ENCODE data around the gene DNLZ. TPM values are rescaled to one million over a fixed set of nuclear protein-coding genes. Genes with fewer than 3 reads are reported as not detected.

Gene DNLZ
- total RNA-seq, 1 donor from 2014 or later, result 15.5 TPM

DNA sequence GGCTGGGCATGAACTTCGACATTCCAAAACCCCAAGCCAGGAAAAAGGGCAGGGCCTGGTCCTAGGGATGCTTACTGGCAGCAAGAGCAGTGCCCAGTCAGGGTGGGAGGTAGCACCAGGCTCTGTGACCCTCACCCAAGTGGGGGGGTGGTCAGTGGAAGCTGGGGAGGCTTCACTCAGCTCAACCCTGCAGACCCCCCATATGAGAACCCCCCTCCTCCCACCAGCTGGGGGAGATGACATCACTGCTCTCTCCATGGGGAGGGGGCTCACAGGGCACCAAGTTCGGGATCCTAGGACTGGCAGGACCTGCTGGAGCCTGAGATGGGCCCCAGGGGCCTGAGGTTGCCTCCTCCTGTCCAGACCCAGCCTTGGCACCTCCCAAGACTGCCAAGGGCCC is 4.7 kb downstream of the DNLZ start:
- H3K4me3 ChIP-seq, result no peak overlapping the region
- no peak overlapping the region for H3K27ac ChIP-seq
- H3K9me3 ChIP-seq, result no peaks in the 10 kb centered on the region
- no peaks in the 10 kb centered on the region for H3K27me3 ChIP-seq
- TF ChIP-seq, protein P1, sequence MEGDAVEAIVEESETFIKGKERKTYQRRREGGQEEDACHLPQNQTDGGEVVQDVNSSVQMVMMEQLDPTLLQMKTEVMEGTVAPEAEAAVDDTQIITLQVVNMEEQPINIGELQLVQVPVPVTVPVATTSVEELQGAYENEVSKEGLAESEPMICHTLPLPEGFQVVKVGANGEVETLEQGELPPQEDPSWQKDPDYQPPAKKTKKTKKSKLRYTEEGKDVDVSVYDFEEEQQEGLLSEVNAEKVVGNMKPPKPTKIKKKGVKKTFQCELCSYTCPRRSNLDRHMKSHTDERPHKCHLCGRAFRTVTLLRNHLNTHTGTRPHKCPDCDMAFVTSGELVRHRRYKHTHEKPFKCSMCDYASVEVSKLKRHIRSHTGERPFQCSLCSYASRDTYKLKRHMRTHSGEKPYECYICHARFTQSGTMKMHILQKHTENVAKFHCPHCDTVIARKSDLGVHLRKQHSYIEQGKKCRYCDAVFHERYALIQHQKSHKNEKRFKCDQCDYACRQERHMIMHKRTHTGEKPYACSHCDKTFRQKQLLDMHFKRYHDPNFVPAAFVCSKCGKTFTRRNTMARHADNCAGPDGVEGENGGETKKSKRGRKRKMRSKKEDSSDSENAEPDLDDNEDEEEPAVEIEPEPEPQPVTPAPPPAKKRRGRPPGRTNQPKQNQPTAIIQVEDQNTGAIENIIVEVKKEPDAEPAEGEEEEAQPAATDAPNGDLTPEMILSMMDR (IDR thresholded peaks at IDR 0.05), result no peak
- peaks cover 8% of the 10 kb centered on the region for H3K4me1 ChIP-seq
- DNase-seq, result no peak
- no peak for ATAC-seq
- H3K36me3 ChIP-seq, result peaks cover 4% of the 10 kb centered on the region
- intact Hi-C loops (cut with DNase I), result no loop called here

DNA sequence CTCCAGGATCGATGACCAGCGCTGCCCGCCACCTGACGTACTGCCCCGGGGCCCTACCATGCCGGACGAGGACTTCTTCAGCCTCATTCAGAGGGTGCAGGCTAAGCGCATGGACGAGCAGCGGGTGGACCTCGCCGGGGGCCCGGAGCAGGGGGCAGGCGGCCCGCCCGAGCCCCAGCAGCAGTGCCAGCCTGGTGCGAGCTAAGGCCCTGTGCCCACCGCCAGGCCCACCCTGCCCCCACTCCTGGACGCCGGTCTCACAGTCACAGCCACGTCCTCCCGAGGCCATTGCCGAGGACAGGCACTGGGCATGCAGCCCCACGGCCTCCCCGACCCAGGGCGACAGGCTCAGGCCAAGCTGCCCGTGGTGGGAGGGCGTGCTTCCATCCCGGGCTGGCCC is 5.5 kb downstream of the DNLZ start:
- Histone ChIP-seq H3K27ac (no peak overlapping the region), H3K9me3 (no peaks in the 10 kb centered on the region), H3K36me3 (peaks cover 4% of the 10 kb centered on the region), H3K4me1 (peaks cover 6% of the 10 kb centered on the region), H3K27me3 (no peaks in the 10 kb centered on the region), H3K4me3 (no peak overlapping the region)
- intact Hi-C loops (cut with DNase I), result no loop called here
- ATAC-seq (no peak), DNase-seq (no peak)
- TF ChIP-seq, protein P1 (IDR thresholded peaks at IDR 0.05), result no peak

DNA sequence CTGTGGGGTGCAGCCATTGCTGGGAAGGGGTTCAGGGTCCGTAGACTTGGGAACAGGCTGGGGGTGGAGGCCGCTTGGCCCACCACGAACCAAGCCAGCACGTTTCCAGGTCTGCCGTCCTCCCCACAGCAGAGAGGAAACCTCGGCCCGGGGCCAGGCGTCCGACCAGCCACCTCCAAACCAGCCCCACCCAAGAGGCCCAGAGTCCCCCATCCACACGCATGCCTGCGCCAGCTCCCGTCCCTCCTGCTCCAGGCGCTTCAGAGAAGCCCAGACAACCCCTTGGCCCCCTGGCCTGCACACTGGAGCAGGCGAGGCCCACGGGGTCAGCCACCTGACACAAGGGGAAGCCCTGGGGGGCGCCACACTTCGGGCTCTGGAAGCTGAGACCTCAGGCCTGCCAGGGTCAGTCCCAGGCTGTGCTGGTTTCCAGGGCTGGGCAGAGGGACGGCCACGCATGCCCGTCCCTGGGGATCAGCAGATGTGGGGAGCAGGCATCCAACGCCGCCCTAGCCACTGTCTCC is 6.3 kb downstream of the DNLZ start:
- Histone ChIP-seq H3K27me3 (no peaks in the 10 kb centered on the region), H3K9me3 (no peaks in the 10 kb centered on the region), H3K4me1 (no peaks in the 10 kb centered on the region), H3K36me3 (peaks cover 4% of the 10 kb centered on the region), H3K4me3 (no peak overlapping the region), H3K27ac (no peak overlapping the region)
- TF ChIP-seq, protein P1 (IDR thresholded peaks at IDR 0.05), result no peak
- ATAC-seq (no peak), DNase-seq (no peak)
- intact Hi-C loops (cut with DNase I), result no loop called here

DNA sequence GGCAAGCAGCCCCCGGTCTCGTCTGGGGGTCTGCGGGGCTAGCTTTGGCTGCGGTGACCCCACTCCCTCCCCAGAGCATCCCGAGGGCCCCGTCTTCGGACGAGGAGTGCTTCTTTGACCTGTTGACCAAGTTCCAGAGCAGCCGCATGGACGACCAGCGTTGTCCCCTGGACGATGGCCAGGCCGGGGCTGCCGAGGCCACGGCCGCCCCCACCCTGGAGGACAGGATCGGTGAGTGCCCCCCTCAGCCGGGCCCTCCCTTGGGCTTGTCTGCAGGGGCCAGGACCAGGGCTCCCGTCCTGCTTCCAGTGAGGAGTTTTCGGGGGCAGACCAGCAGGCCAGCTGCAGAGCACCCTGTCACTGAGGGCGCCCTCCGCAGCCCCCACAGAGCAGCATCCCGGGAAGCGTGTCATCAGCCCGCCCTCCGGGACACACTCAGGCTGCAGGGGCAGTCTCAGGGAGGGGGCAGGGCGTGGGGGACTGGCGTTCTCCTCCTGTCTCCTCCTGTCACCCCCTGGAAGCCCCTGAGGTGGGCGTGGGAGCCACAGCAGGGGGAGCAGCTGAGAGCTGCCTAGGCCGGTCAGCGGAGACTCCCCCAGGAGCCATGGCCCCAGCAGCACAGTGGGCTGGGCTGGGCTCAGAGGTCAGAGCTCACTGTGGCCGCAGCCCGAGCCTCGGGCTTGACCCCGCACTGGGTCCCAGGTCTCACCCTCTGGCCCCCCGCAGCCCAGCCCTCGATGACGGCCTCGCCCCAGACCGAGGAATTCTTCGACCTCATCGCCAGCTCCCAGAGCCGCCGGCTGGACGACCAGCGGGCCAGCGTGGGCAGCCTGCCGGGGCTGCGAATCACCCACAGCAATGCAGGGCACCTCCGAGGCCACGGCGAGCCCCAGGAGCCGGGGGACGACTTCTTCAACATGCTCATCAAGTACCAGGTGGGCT is 7.7 kb downstream of the DNLZ start:
- DNase-seq, result no peak
- Histone ChIP-seq H3K36me3 (peaks cover 4% of the 10 kb centered on the region), H3K27ac (no peak overlapping the region), H3K27me3 (no peaks in the 10 kb centered on the region), H3K9me3 (no peaks in the 10 kb centered on the region), H3K4me1 (no peaks in the 10 kb centered on the region), H3K4me3 (no peak overlapping the region)
- TF ChIP-seq, protein P1 (IDR thresholded peaks at IDR 0.05), result no peak
- ATAC-seq, result no peak
- intact Hi-C loops (cut with DNase I), result no loop called here

DNA sequence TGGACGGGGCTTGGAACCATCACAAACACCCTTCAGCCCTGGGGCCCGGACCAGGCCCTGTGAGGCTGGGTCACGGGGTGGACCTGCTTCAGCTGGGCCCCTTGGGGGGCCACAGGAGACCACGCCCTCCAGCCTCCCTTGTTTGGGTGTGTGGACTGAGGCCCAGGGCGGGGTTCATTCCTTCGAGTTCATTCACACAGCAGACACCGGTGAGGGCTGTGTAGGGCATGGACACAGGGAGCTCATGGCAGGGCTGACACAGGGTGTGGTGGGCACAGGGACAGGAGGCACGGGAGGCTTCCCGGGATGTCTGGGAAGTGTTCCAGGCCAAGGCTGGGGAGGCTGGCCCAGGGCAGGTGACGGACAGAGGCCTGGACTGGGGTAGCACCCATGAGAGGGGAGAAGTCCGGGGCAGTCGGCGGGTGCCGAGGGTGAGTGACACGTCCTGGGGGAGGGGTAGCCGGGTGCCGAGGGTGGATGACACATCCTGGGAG is 8.9 kb downstream of the DNLZ start:
- no peaks in the 10 kb centered on the region for H3K9me3 ChIP-seq
- H3K27ac ChIP-seq, result peak overlapping the region; percentile 11
- TF ChIP-seq, protein P1 (IDR thresholded peaks at IDR 0.05), result no peak
- H3K36me3 ChIP-seq, result peaks cover 4% of the 10 kb centered on the region
- no peak for DNase-seq
- no peak overlapping the region for H3K4me3 ChIP-seq
- intact Hi-C loops (cut with DNase I), result no loop called here
- ATAC-seq, result peak; percentile 17
- H3K27me3 ChIP-seq, result no peaks in the 10 kb centered on the region
- no peaks in the 10 kb centered on the region for H3K4me1 ChIP-seq
